GM18873 (cell line): Measurements from ENCODE around the gene DOK1.

Experiments used
- ATAC-seq: cut with Tn5 transposase; IDR thresholded peaks from one replicate; pipeline ENCODE4 v1.9.1; 2021; ENCODE audit warnings: mild to moderate bottlenecking, moderate library complexity, moderate number of reproducible peaks; ENCODE audit not compliant: unreplicated experiment, low FRiP score

The DOK1 gene

DNA sequence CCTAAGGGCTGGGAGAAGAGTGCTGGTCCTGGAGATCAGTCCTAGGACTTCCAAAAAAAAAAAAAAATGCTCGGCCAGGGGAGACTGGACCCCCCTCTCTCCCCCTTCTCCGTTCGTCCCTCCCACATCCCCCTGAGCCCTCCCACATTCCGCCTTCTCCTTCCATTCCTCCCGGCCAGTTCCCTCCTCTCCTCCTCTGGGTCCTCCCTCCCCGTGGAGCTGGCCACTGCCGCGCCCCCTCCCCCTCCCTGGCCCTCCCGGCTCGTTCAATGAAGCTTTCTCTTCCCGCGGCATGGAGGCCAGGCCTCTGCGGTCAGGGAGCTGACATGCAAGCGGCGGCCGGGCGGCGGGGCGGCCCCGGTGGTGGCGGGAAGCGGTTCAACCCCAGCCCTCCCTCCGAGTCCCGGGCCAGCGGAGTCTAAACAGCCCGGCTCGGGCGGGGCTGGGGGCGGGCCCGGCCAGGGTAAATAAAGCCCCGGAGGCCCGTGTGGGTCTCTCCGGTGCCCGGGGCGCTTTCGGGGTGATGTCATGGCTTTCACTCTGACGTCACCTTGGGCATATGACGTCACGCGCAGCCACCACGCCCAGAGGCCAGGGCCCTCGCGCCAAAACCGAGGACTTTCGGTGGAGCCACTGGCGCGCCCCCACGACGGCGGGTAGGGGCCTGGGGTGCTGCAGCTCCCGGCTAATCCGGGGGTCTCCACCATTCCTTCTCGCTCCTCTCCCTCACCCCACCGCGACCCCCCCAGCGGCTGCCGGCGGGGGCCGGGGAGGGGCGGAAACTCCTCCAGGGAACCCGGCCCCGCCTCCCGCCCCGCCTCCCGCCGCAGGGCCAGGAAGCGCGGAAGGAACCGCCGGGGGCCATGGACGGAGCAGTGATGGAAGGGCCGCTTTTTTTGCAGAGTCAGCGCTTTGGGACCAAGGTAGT is at the start of gene DOK1, which contains the start of gene LOXL3:
TSS of gene DOK1 (plus strand) at position 829 of the 928 bp plus-strand sequence. CDS start at position 864, 35 bp downstream.
TSS of gene LOXL3 (minus strand) at position 51 of the 928 bp plus-strand sequence. CDS start 1,308 bp downstream, outside the sequence.
- peak; percentile 30 for ATAC-seq

- ATAC-seq = no peak
These were observed 48.9 kb upstream of the DOK1 start for GRCh38 chr2:74505448-74506246.

DNA sequence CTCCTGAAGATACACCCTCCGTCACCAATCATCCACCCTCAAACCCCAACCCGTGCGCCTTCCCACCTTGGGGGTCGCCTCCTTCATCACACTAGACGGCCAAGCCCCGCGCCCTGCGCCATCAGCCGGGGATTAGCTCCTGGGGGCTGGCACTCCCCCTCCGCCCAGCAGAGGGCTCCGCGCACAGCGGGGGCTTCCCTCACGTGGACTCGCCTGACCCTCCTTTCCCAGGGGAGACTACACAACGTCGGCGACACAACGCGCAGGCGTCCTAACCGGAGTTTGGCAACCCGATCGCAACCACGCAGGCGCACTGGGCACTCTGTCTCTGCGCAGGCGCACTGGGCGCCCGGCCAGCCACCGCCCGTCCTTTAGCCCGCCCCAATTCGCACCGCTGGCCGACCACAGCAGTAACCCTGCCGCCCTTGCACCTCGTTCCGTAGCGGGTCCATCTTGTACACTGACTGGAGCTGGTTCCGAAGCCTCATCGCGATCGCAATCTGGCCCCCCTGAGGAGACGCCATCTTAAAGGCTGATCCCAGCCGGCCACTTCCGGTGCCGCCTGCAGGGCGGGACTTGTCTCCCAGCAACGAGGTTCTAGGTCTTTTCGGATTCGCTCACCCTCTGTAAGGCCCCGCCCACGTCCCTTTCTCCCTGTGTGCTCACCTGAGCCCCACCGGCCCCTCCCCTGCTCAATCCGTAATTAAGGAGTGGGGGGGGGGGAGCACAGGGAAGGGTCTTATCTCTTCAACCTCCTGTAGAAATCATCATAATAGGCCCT is 47.2 kb upstream of the DOK1 start, which contains the start of gene PCGF1:
TSS of gene PCGF1 (minus strand) at position 551 of the 781 bp plus-strand sequence. CDS start at position 524, 27 bp downstream.
- peak; percentile 84 for ATAC-seq

- ATAC-seq = no peak
These were observed 46.5 kb upstream of the DOK1 start for GRCh38 chr2:74507926-74508520.

DNA sequence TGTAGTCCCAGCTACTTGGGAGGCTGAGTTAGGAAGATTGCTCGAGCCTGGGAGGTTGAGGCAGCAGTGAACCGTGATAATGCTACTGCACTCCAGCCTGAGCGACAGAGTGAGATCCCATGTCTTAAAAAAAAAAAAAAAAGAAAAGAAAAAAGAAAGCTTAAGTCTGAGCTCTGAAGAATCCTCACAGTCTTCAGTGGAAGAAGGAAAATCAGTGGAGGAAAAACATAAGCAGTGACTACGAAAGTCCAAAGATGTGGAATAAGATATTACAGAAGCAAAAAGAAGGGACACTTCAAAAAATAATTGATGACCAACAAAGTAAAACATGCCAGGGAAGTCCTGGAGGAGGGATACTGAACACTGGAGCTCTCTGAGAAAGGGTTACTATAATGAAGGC is 44.2 kb upstream of the DOK1 start:
- no peak for ATAC-seq

GRCh38 chr2:74511104-74511989 is 43.2 kb upstream of the DOK1 start:
- no peak for ATAC-seq

- ATAC-seq = no peak
These were observed 41.5 kb upstream of the DOK1 start for GRCh38 chr2:74512744-74513604.

DNA sequence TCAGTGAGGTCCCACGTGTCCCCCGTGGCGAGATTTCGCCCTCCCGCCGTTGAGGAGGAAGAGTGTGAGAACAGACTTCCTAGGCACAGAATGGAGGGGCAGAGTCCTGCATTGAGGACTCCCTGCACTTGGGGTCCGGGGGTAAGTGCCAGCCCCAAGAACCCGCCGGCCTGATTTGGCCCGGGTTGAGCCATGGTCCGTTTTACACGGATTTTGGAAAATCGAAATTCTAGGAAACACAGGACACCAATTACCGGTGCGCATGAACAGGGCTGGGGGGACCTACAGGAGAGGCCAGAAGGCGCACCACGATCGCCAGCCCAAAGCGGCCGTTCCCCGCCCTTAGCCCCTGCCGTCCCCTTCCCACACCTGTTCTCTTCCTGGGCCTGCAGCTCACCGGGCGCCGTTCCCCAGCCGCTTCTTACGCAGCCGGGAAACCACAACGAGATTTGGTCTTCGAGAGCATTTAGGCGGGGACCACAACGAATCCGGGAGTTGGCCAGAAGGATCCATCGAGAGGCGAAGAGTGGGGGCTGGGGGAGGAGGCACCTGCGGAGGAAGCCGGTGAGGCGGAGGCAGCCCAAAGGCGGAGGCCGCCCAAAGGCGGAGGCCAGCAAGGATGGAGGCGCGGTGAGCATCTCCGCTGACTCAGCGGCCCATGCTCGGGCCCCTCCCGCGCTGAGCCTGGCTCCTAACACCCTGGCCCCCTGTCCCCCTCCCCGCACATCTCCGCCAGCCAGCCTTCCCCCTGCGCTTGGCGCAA is 40.7 kb upstream of the DOK1 start:
- no peak for ATAC-seq

DNA sequence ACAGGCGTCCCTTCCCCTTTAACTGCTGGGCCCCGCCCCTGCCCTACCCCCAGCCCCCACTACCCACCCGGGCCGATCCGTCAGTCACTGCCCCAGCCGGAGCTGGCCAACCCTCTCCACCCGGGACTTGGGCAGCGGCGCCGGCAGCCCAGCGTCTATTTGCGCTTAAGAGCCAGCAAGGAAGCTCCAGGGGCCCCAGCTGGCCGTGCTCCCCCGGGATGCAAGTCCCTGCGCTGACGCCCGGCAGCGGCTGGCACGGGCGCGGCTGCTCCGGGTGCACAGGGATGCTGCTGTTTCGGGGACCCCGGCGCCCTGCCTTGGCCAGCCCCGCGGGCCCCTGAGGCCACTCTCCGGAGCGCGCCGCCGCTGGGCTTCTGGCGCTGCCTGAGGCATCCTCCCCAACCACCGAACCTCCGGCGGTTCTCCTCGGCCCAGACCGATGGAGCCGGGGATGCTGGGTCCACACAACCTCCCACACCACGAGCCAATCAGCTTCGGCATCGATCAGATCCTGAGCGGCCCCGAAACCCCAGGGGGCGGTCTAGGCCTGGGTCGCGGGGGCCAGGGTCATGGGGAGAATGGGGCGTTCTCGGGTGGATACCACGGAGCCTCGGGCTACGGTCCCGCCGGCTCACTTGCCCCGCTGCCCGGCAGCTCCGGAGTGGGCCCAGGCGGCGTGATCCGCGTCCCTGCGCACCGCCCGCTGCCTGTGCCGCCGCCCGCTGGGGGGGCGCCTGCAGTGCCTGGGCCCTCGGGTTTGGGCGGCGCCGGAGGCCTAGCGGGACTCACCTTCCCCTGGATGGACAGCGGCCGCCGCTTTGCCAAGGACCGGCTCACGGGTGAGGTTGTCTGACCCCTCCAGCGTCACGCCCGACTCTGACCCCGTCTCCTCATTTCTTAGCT is 39.9 kb upstream of the DOK1 start, which contains the start of gene TLX2:
TSS of gene TLX2 (plus strand) at position 83 of the 903 bp plus-strand sequence. CDS start at position 440, 357 bp downstream.
- no peak for ATAC-seq

GRCh38 chr2:74515271-74515980 is 39.1 kb upstream of the DOK1 start:
- ATAC-seq = no peak

DNA sequence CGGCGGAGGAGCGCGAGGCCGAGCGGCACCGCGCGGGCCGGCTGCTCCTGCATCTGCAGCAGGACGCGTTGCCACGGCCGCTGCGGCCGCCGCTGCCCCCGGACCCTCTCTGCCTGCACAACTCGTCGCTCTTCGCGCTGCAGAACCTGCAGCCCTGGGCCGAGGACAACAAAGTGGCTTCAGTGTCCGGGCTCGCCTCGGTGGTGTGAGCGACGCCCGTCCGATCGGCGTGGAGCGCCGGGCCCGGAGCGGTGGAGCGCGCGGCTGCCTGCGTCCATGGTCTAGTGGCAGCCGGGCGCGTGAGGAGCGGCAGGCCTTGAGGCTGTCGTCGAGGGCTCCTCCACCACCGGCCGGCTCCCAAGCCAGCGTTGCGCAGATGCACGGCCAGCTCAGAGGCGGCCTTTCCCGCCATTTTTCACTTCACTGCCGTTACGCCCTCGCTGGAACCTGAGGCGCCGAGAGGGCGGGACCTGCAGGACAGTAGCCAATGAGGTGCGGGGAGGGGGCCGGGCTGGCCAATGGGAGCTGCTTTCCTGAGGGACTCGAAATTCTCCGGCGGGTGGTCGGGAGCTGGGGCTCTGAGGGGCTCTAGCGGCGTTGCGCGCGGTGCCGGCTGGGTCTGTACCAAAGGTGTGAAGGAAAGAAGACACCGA is 38.4 kb upstream of the DOK1 start:
- no peak for ATAC-seq

DNA sequence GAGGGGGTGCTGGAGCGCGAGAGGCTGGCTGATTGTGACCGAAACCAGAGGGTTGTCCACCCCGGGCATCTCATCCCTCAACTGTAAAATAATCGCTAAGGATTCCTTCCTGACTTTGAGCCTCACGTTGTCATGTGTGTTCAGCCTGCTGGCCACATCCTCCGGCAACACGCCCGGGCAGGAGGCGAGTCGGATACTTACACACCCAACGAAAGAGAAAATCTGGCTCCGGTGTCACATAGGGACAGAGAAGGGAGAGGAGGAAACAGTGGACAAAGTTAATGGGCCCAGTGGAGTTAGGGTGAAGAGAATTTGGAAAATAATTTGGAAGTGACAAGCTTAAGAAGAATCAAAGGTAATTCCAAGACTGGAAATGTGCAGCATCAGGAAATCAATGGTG is 37.9 kb upstream of the DOK1 start:
- ATAC-seq = no peak

DNA sequence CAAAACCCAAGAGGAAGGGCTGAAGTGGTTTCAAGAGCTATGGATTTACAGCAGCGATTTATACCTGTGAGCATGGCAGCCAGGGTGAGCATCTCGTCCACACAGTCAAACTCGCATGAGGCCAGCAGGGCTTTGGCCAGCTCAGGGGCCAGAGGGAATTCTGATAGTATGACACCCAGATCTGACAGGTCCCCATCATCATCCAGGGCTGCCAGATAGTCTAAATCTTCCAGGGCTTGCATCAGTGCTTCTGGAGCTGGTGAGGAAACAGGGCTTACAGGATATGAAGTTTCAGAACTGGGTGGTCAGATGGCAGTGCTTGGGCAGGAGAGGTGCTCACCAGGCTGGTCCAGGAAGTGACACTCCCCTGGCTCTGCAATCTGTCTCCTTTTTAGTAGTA is 32.0 kb upstream of the DOK1 start:
- no peak for ATAC-seq

- ATAC-seq = no peak
These were observed 30.5 kb upstream of the DOK1 start for GRCh38 chr2:74524005-74524404.
